Peyer's patch (tissue), 4 donors: Measurements from ENCODE around the gene GLB1L3.

ENCODE experiments used
- CTCF ChIP-seq, 6 experiments: fragments of 450-650 bp in 4 of 6; fragments of 200-600 bp in 2 of 6; sonication (generic) in 1 of 6; IDR thresholded peaks; one replicate each; pipeline ENCODE4 v1.5.1; 2017 to 2019; ENCODE audit warnings: antibody characterized with exemption in 6 of 6, mild to moderate bottlenecking in 3 of 6, moderate library complexity in 1 of 6
- POLR2A ChIP-seq, 2 donors: fragments of 450-650 bp; IDR thresholded peaks; one replicate each; pipeline ENCODE4 v1.5.1; 2017; ENCODE audit warnings: antibody characterized with exemption in 2 of 2, mild to moderate bottlenecking in 2 of 2, moderate library complexity in 2 of 2

GRCh38 chr11:134293119-134294113 is 17.2 kb downstream of the GLB1L3 start:
- TF ChIP-seq CTCF (IDR thresholded peaks at IDR 0.05) (no peak), POLR2A (IDR thresholded peaks at IDR 0.05) (no peak)
